Measurements from ENCODE around the gene MIGA1.

GRCh38 chr1:77882411-77882810 is 103.0 kb downstream of the MIGA1 start:
- TF ChIP-seq POLR2A (IDR thresholded peaks at IDR 0.05) (no peak), CTCF (IDR thresholded peaks at IDR 0.05) (no peak)

Data from esophagus squamous epithelium (tissue), 4 donors.